Measurements from ENCODE around the gene CSNK2A2. TPM values are rescaled to one million over a fixed set of nuclear protein-coding genes. Genes with fewer than 3 reads are reported as not detected.

The CSNK2A2 gene
- total and polyA plus RNA-seq, 2 of the 8 experiments (the other 6 are each of a cell fraction or from before 2014, with no cell fraction given), result 37.9 to 128 TPM

DNA sequence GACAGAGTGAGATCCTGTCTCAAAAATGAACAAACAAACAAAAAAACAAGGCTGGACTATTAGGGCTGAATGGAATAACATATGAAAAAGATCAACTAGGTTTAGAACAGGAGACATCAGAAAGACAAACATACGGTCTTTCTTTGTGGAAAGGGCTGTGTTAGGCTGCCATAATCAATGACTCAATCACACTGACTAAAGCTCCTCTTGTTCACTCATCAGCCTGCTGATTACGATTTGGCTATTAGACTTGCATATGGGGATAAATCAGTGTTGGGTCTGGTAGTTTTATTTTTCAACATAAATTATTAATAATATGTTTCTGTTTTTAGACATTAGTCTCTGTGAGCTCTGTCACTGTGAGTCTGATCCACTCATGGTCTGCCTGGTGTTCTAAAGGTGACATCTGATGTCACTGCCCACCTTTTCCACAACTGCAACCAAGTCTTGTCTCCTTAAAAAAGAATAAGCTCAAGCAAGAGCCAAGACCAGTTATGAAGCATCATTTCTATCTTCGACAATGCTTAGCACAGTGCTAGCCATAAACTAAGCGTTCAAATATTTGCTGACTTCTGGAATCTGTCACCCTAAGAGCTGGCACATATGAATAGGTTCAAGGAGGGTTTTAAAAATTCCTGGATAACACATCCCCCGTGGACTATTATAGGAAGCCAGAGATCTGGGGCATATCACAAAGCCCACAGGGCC is 79.0 kb downstream of the CSNK2A2 start:
- peaks cover 6 to 63% of the 10 kb centered on the region in 2 experiments; a peak in 3 of 4 replicates for H3K79me2 ChIP-seq (ENCODE audit: control insufficient read depth in 1 of 2, insufficient read depth in 2 of 2, low read length in 2 of 2)
- CTCF ChIA-PET (ENCODE audit: partially characterized antibody), result interaction anchor here (1.1 to 19.7 kb wide), 6 partner anchors 8 to 367 kb away, joined by 3 to 362 read pairs (median 13); partner anchors contain the start of gene MMP15
- POLR2A ChIA-PET (ENCODE audit: partially characterized antibody), result interaction anchor here (3.0 kb wide), 1 partner anchor 11 kb away, joined by 9 read pairs; the partner anchor contains the start of gene CFAP20

More for the DNA sequence above, 79.0 kb downstream of the CSNK2A2 start:
- FAIRE-seq (no peak), DNase-seq (ENCODE audit: low read depth in 1 of 2, low spot score in 2 of 2) (no peak)
- Histone ChIP-seq H4K91ac (replicated peaks; ENCODE audit: insufficient read length, low read length) (no peak overlapping the region), H2BK5ac (ENCODE audit: low read depth, low read length) (no peak overlapping the region), H3K27me3 (replicated peaks in 1 of 4; ENCODE audit: control insufficient read depth in 3 of 4, extremely low read depth in 1 of 4, insufficient read depth in 3 of 4, low read length in 3 of 4) (no peaks in the 10 kb centered on the region), H2AK5ac (ENCODE audit: low read depth, low read length) (no peak overlapping the region), H3K79me1 (ENCODE audit: low read depth, low read length) (peaks cover 2% of the 10 kb centered on the region; the same call in 1 of the 2 replicates), H2BK15ac (ENCODE audit: low read length) (no peak overlapping the region), H2AFZ (ENCODE audit: low read length) (no peak overlapping the region), H4K8ac (ENCODE audit: extremely low read depth, insufficient read depth, low read length) (no peak overlapping the region), H3K27ac (ENCODE audit: low read depth, low read length) (no peak overlapping the region), H3K9me3 (ENCODE audit: insufficient read depth in 2 of 2, low read depth in 1 of 2, low read length in 1 of 2) (no peaks in the 10 kb centered on the region), H3K4me3 (ENCODE audit: extremely low read depth in 1 of 4, insufficient read depth in 2 of 4, low read depth in 3 of 4, low read length in 4 of 4) (no peak overlapping the region), H3K4me1 (replicated peaks in 1 of 4; ENCODE audit: control insufficient read depth in 3 of 4, insufficient read depth in 4 of 4, low read length in 3 of 4) (peaks cover 0 to 8% (median 1%) of the 10 kb centered on the region in 4 experiments; a peak in 3 of 7 replicates), H3K18ac (ENCODE audit: extremely low read depth, low read length) (no peak overlapping the region), H3K23ac (ENCODE audit: insufficient read length) (no peak overlapping the region), H3K4ac (replicated peaks; ENCODE audit: insufficient read length, low read depth, low read length) (no peak overlapping the region), H4K5ac (ENCODE audit: insufficient read length, low read depth, low read length) (no peak overlapping the region), H2BK20ac (ENCODE audit: low read length) (no peak overlapping the region), H2BK12ac (ENCODE audit: low read depth, low read length) (no peak overlapping the region), H3K4me2 (ENCODE audit: insufficient read depth in 1 of 2, low read depth in 2 of 2, low read length in 2 of 2) (no peak overlapping the region), H2BK120ac (replicated peaks; ENCODE audit: low read depth, low read length) (no peak overlapping the region), H4K20me1 (replicated peaks in 1 of 2; ENCODE audit: control insufficient read depth in 1 of 2, insufficient read depth in 2 of 2, low read length in 2 of 2) (peaks cover 8 to 16% of the 10 kb centered on the region in 2 experiments), H3K14ac (ENCODE audit: insufficient read length) (no peak overlapping the region), H3K56ac (replicated peaks; ENCODE audit: insufficient read length, low read depth, low read length) (no peak overlapping the region), H3K9ac (replicated peaks in 1 of 4; ENCODE audit: extremely low read depth in 1 of 4, low read depth in 3 of 4, low read length in 3 of 4) (no peak overlapping the region), H3K23me2 (ENCODE audit: low read depth, low read length) (no peaks in the 10 kb centered on the region), H3K36me3 (ENCODE audit: control insufficient read depth in 2 of 4, insufficient read depth in 4 of 4, low read length in 3 of 4) (peaks cover 16 to 28% (median 25%) of the 10 kb centered on the region in 4 experiments)
- WGBS, 2 experiments (ENCODE audit: extremely low coverage in 1 of 2, insufficient coverage in 1 of 2, insufficient read length in 1 of 2, insufficient replicate concordance in 2 of 2, low coverage in 1 of 2, low lambda C conversion rate in 2 of 2, missing lambda C conversion rate in 1 of 2), result 91% methylated on average over 5 of the region's 5 CpGs; no CpG with 5 or more reads in 1 of the 2 experiments

Measured in H1 (cell line).